ENCODE results near the gene ZFP62.
"Not testable (repeated sequence)": the region's sequence is repeated elsewhere in the genome, so short reads cannot be mapped to it uniquely, and the experiment has no call there.

Gene ZFP62

DNA sequence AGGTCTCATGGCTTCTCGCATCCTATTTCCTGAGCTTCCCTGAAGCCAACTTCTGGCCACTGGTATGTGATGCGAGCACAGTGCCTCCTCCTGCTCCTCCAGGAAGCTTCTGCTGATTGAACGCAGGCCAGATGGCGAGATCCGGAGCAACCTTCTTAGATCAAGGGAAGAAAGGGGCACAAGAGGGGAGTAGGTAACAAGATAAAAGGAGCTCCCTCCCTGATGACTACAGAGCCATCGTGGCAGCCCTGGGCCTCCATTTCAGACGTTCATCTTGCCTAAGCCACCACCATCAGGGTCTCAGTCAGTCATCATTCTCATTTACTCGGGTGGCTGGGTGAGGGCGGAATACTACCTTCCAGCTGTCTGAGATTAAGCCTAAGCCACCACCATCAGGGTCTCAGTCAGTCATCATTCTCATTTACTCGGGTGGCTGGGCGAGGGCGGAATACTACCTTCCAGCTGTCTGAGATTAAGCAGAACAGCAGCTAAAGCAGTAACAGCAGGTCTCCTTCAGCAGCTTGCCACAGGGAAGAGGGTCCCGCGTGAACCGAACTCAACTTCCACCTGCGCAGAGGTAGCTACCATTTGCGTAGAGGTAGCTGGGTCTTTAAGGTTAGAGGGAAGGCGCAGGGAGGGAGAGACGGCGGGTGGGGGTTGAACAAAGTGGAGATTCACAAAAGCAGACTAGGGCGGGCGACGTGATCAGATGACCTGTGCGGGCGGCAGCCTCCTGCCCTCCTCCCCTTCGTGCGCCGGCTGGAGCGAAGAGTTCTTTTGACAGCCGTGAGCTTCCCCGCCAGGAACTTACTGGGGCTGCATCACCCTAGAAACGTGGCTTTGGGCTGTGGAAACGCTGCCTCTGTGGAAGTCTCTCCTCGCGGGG lies 30.6 kb downstream of the ZFP62 start:
- DNase-seq (ENCODE audit: low spot score) = peak; percentile 56

DNA sequence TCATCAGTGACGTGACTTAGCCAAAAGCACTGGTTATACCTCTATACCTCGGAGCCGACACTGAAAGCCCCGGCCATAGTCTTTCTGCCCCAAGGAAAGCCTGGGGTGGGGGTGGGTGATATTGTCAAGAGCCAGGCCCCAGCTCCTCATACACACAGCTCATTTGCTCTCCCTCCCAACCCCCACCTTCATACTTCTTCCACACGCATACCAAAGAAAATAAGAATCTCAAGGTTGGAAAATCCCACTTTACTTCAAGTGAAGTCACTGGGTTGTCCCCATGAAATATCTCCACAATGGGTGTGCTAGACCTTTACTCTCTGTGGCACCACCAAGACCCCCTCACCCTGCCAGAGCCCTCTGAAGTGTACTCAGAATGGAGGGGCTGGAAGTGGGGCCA lies 31.4 kb downstream of the ZFP62 start:
- no peak for DNase-seq (ENCODE audit: low spot score)

- not testable (repeated sequence) for DNase-seq (ENCODE audit: low spot score)
Measured at GRCh38 chr5:180828756-180829531, 32.1 kb downstream of the ZFP62 start.

- DNase-seq (ENCODE audit: low spot score) = not testable (repeated sequence)
Measured at GRCh38 chr5:180827374-180827773, 33.7 kb downstream of the ZFP62 start.

DNA sequence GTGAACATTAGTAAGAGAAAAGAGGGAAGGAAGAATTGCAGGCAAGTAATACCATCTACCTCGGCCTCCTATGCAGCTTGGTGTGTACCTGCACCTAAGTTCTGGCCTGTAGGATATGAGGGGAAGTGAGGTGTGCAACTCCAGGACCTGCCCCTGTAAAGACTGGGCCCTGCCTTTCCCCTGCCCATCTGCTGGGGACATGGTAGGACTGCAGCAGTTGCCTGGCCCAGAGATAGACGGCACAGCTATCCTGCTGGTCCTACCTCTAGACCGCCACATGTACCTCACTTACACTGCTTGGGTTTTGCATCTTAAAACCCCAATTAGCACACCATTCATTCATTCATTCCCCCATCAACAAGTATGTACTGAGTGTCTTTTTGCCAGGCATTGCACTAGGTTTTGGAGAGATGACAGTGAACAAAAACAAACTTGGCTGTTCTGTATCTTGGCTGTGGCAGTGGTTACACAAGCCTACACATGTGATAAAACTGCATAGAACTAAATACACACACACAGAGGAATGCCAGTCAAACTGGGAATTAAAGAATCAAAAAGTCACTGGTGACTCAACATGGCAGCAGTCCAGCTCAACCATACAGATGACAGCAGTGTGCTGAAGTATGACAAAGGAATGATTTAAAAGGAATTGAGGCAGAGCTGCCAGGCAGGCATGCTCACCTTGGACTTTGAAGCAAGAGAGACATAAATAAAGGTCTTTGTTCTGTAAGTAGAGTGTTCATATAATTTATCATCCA lies 35.1 kb downstream of the ZFP62 start:
- DNase-seq (ENCODE audit: low spot score) = peak; percentile 15

GRCh38 chr5:180824630-180825476 lies 36.2 kb downstream of the ZFP62 start:
- no peak for DNase-seq (ENCODE audit: low spot score)

GRCh38 chr5:180823940-180824629 lies 37.0 kb downstream of the ZFP62 start:
- DNase-seq (ENCODE audit: low spot score) = no peak

GRCh38 chr5:180823346-180823745 lies 37.7 kb downstream of the ZFP62 start:
- no peak for DNase-seq (ENCODE audit: low spot score)

DNA sequence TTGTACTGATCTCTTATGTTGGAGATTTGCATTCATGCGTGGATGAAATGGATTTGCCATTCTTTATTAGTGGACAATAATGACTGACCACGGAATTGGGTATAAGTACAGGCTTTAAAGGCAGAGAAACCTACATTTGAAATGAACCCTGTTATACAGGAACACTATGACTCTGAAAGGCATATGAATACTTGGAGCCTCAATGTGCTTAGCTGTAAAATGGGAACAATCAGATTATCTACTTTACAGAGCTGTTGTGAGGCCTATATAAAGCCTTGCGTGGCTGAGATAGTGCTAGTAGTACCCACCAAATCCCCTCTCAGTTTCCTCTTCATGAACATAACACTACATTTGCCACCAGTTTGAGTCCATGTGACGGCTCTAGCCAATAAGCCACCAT lies 39.5 kb downstream of the ZFP62 start:
- DNase-seq (ENCODE audit: low spot score) = no peak

GRCh38 chr5:180820788-180821321 lies 40.2 kb downstream of the ZFP62 start:
- DNase-seq (ENCODE audit: low spot score) = no peak

DNA sequence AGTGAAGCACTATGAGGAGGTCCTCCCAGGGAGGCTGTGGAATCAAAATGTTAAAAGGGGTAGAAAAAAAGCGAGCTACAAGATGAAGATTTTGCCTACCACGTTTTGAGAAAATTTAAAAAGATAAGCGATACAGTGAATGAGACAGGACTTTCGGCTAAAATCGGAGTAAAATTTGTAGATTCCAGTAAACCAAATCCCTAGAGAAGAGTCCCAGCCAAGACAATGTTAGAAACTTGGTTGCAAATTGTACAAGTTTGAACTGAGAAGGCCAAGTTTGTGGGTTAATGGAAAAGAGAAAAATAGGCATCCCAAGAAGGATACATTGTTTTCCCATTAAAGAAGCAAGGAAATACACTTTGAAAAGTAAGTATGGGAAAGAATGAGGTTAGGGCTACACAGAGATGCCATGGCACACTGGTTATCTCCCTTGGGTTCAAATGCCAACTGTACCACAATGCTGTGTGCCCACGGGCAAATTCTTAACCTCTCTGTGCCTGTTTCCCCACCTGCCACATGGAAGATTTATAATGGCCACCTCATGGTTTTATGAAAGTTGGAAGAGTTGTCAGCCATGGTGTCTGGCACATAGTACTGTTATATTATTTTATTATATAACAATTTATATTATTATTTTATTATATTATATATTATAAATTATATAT lies 42.3 kb downstream of the ZFP62 start:
- DNase-seq (ENCODE audit: low spot score) = no peak

DNA sequence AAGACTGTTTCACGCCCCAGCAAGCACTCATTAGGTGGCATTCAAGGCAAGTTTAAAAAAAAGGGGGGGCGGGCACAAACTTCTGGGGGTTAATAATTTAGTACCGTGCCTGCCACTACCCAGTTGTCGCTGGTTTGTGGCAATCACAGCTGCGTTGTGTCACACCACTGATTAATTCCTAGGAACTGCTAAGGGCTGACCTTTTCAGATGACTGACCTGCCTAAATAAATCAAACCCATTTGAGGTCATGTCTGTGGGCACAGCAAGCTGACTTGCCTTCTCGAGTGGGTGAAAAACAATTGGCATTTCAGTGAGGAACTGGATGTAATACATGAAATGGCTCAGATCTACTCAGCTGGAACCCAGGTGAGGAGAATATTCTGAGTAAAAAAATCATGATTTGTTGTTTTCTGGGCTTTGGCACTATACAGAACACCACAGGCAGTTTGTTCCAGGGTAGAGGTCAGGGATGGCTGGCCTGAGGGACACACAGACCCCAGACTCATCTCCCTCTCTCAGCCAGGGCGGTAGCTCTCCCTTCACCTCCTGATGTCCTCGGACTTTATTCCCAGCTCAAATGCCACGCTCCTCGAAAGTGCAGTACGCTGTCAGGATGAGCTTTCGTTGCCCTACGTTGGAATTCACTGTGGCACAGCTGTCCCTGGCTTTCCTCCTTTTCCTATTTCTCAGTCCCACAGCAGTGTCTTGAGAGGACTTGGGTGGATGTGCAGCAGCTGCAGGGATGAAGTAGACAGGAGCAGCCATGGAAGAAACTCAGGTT lies 43.0 kb downstream of the ZFP62 start:
- DNase-seq (ENCODE audit: low spot score) = no peak

DNA sequence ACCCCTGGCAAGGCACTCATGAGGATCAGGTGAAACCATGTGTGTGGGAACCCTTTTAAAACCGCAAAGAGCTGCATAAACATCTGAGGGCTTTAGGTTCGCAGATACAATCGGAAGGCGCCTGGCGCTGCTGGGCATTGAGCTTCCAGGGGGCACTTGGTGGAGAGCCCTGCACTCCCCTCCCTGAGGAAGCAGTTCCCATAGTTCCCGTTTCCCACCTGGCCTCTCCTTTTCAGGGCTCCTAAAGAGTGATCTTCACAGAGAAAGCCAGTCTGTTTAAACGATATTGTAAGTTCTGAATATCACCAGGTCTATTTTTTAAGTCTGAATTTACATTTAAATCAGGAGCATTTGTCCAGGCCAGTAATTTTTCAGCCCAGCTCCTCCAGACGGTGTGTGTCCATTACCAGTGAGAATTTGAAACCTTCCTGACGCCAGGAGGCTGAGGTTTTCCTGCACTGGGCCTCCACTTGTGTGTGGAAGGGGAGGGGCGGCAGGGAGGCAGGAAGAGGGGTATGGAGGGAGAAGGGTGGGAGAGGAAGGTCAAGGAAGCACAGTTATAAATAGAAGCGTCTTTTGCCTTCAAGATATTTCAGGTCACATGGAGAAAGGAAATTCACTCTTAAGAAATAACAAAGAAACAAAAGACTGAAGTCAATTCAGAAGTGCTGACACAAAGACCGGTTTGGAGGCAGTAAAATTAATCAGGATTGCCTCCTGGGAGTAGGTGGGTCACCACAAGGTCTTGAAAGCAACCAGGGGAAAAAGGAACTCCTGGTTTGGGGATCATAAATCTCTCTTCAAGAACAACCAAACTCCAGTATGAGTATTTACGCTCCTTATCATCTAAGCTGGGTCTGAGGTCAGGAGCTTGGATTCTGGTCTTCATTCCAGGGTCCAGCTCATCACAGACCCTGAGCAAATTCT lies 44.2 kb downstream of the ZFP62 start:
- no peak for DNase-seq (ENCODE audit: low spot score)

DNA sequence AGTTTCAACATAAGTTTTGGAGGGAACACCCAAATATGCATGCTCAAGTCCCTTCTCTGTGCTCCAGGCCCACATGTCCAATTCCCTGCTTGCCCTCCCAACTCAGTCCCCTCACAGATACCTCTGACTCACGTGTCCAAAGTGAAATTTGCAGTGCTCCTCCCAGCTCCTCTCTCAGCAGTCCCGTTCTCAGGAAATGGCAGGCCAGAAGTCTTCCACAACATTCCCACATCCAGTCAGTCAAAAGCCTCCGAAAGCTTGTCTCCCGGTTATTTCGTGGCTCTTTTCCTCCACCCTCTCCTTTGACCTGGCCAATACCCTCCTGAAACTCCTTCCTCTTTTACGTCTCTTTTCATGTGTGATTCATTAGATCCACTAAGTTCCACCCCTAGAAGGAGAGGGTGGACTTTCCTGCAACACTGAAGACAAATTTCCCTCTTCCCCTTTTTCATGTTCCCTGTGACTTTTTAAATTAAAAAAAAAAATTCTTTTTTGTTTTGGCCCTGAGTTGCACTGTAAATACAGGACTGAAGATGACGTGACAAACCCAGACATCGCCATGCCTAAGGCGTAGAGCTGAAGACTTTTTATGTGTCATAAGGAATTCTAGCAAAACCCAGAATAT lies 45.7 kb downstream of the ZFP62 start:
- DNase-seq (ENCODE audit: low spot score) = no peak

DNA sequence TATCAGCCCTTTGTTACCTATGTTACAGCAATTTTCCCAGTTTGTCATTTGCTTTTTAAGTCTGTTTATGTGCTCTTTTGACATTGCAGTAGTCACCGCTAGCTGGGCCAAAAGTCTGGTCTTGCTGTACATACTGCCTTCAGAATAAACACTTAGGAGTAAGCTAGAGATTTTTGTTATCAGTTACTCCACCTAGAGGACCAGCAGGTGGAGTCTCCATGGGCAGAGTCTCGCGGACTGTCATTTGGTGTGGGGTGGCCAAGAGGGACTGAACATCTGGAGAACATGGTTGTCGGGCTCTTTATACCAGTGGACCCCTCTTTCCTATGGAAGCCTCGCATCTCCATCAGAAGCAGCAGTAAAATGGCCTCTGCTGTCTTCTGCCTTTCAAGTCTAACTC lies 47.7 kb downstream of the ZFP62 start:
- no peak for DNase-seq (ENCODE audit: low spot score)

DNA sequence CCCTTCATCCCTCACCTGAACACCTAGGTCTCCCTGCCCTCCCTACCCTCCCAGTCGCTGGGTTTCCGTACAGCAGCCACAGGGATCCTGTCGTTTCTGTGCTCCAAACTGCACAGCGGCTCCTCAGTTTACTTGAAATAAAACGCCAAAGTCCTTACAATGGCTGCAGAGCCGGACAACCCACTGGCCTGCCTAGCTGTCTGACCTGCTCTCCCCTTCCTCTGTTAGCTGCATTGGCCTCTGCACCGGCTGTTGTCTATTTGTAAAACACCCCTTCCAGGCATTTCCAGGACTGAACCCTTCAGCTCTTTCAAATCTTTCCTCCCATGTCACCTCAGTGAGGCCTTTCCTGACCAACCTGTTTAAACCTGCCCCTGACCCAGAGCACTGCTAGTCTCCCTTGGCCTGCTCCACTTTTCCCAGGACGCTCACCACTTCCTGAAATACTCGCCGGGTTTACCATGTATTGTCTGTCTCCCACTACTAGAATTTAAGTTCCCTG lies 49.4 kb downstream of the ZFP62 start:
- no peak for DNase-seq (ENCODE audit: low spot score)

- DNase-seq (ENCODE audit: low spot score) = peak; percentile 52
Measured at GRCh38 chr5:180810959-180811622, 50.0 kb downstream of the ZFP62 start.

Measured in GM03348 (cell line).